ENCODE measurements around the gene FNDC3B. TPM values are rescaled to one million over a fixed set of nuclear protein-coding genes. Genes with fewer than 3 reads are reported as not detected.

Gene FNDC3B
- total RNA-seq, 1 experiment from 2014 or later: 48.6 TPM

DNA sequence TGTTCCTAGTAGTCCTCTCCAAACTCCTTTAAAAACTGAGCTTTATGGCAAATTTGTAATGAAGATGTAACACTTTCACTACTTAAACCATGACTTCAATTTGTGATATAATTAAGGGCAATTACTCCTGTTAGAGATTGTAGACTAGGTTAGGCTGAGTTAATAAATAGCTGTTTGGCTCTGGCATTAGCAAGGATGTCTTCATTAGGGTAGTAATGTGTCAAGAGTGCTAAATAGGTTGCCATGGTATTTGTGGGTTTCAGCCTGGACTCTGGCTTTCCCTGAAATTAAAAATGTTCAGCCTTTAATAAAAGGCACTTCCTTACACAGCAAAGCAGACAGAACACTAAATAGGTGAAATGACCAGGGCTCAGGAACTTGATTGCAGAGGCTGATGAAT lies 337.0 kb downstream of the FNDC3B start:
- Histone ChIP-seq H3K4me2 (ENCODE audit: low read length) (no peak overlapping the region), H3K27ac (ENCODE audit: low read length) (no peak overlapping the region), H2AFZ (ENCODE audit: low read length) (no peak overlapping the region), H3K9me3 (ENCODE audit: low read length) (no peaks in the 10 kb centered on the region), H4K20me1 (ENCODE audit: low read length) (no peaks in the 10 kb centered on the region), H3K36me3 (ENCODE audit: low read depth, low read length) (peaks cover 27% of the 10 kb centered on the region), H3K79me2 (ENCODE audit: low read length) (no peaks in the 10 kb centered on the region), H3K27me3 (ENCODE audit: low read length) (no peaks in the 10 kb centered on the region), H3K4me3 (ENCODE audit: low read length) (no peak overlapping the region), H3K9ac (ENCODE audit: low read length) (no peak overlapping the region), H3F3A (ENCODE audit: low read length, unreplicated experiment) (no peaks in the 10 kb centered on the region), H3K4me1 (ENCODE audit: insufficient read depth, low read length) (no peaks in the 10 kb centered on the region; the same call in 1 of the 2 replicates), H3K9me2 (replicated peaks; ENCODE audit: low read length) (no peaks in the 10 kb centered on the region)
- CTCF ChIA-PET: interaction anchor here (0.7 kb wide), 1 partner anchor 1193 kb away, joined by 10 read pairs; no protein-coding TSS in a partner anchor
- DNase-seq: no peak
- intact Hi-C loops (cut with micrococcal nuclease): no loop called here
- POLR2A ChIA-PET (ENCODE audit: unreplicated experiment): no interaction called here
- no peak for ATAC-seq
- TF ChIP-seq CTCF (conservative IDR thresholded peaks at IDR 0.05; ENCODE audit: low read depth, low read length) (no peak), EZH2phosphoT487 (IDR thresholded peaks at IDR 0.05; ENCODE audit: borderline replicate concordance, low read length) (no peak), EZH2 (IDR thresholded peaks at IDR 0.05; ENCODE audit: low read length, unreplicated experiment) (no peak)
- no TSS peak for BruUV-seq (replicated peaks)

DNA sequence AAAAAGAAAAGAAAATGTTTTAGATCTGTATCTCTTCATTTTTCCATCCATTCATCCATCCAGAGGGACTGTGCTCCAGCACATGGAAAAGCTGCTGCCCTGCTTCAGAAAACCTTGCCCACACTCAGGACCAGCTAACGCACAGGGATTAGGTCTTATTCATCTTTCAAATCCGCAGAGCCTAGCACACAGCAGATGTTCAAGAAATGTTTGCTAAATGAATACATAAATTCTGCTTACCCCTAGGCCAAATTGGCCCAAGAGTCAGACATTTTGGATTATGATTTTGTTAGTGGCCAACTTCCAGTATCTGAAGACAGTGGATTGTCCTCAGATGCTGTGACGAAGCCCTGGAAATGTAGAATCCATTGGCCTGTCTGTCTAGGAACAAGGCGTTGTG lies 337.5 kb downstream of the FNDC3B start:
- DNase-seq: no peak
- no peaks in the 10 kb centered on the region for H3F3A ChIP-seq (ENCODE audit: low read length, unreplicated experiment)
- H3K27ac ChIP-seq (ENCODE audit: low read length): no peak overlapping the region
- no peaks in the 10 kb centered on the region for H3K9me3 ChIP-seq (ENCODE audit: low read length)
- H2AFZ ChIP-seq (ENCODE audit: low read length): no peak overlapping the region
- no peaks in the 10 kb centered on the region; the same call in 1 of the 2 replicates for H3K4me1 ChIP-seq (ENCODE audit: insufficient read depth, low read length)
- no peaks in the 10 kb centered on the region for H3K27me3 ChIP-seq (ENCODE audit: low read length)
- BruUV-seq (replicated peaks): no TSS peak
- H3K9ac ChIP-seq (ENCODE audit: low read length): no peak overlapping the region
- H3K79me2 ChIP-seq (ENCODE audit: low read length): no peaks in the 10 kb centered on the region
- no peaks in the 10 kb centered on the region for H3K9me2 ChIP-seq (replicated peaks; ENCODE audit: low read length)
- no peak for TF ChIP-seq EZH2 (IDR thresholded peaks at IDR 0.05; ENCODE audit: low read length, unreplicated experiment)
- TF ChIP-seq CTCF (conservative IDR thresholded peaks at IDR 0.05; ENCODE audit: low read depth, low read length): no peak
- no peak for TF ChIP-seq EZH2phosphoT487 (IDR thresholded peaks at IDR 0.05; ENCODE audit: borderline replicate concordance, low read length)
- intact Hi-C loops (cut with micrococcal nuclease): no loop called here
- no peak overlapping the region for H3K4me3 ChIP-seq (ENCODE audit: low read length)
- ATAC-seq: no peak
- H4K20me1 ChIP-seq (ENCODE audit: low read length): no peaks in the 10 kb centered on the region
- H3K36me3 ChIP-seq (ENCODE audit: low read depth, low read length): peaks cover 27% of the 10 kb centered on the region
- H3K4me2 ChIP-seq (ENCODE audit: low read length): no peak overlapping the region
- CTCF ChIA-PET: interaction anchor here (0.7 kb wide), 1 partner anchor 1194 kb away, joined by 10 read pairs; no protein-coding TSS in a partner anchor
- POLR2A ChIA-PET (ENCODE audit: unreplicated experiment): no interaction called here

- POLR2A ChIA-PET (ENCODE audit: unreplicated experiment): interaction anchor here (0.6 kb wide), 1 partner anchor 30 kb away, joined by 3 read pairs; no protein-coding TSS in a partner anchor
Measured at GRCh38 chr3:172378439-172378838, 339.1 kb downstream of the FNDC3B start.

More at GRCh38 chr3:172378439-172378838, 339.1 kb downstream of the FNDC3B start:
- Histone ChIP-seq H3K36me3 (ENCODE audit: low read depth, low read length) (peaks cover 27% of the 10 kb centered on the region), H3K4me1 (ENCODE audit: insufficient read depth, low read length) (no peaks in the 10 kb centered on the region; the same call in 1 of the 2 replicates), H2AFZ (ENCODE audit: low read length) (no peak overlapping the region), H3F3A (ENCODE audit: low read length, unreplicated experiment) (no peaks in the 10 kb centered on the region), H3K79me2 (ENCODE audit: low read length) (no peaks in the 10 kb centered on the region), H3K27me3 (ENCODE audit: low read length) (no peaks in the 10 kb centered on the region), H3K9me3 (ENCODE audit: low read length) (no peaks in the 10 kb centered on the region), H3K9ac (ENCODE audit: low read length) (no peak overlapping the region), H3K27ac (ENCODE audit: low read length) (no peak overlapping the region), H3K9me2 (replicated peaks; ENCODE audit: low read length) (no peaks in the 10 kb centered on the region), H3K4me2 (ENCODE audit: low read length) (no peak overlapping the region), H3K4me3 (ENCODE audit: low read length) (no peak overlapping the region), H4K20me1 (ENCODE audit: low read length) (no peaks in the 10 kb centered on the region)
- no TSS peak for BruUV-seq (replicated peaks)
- ATAC-seq (no peak), DNase-seq (no peak)
- TF ChIP-seq EZH2 (IDR thresholded peaks at IDR 0.05; ENCODE audit: low read length, unreplicated experiment): no peak
- no peak for TF ChIP-seq EZH2phosphoT487 (IDR thresholded peaks at IDR 0.05; ENCODE audit: borderline replicate concordance, low read length)
- no peak for TF ChIP-seq CTCF (conservative IDR thresholded peaks at IDR 0.05; ENCODE audit: low read depth, low read length)
- intact Hi-C loops (cut with micrococcal nuclease): no loop called here
- CTCF ChIA-PET: interaction anchor here (0.5 kb wide), 1 partner anchor 738 kb away, joined by 3 read pairs; no protein-coding TSS in a partner anchor
